Measurements from ENCODE around the gene DIPK1C.

Gene DIPK1C

DNA sequence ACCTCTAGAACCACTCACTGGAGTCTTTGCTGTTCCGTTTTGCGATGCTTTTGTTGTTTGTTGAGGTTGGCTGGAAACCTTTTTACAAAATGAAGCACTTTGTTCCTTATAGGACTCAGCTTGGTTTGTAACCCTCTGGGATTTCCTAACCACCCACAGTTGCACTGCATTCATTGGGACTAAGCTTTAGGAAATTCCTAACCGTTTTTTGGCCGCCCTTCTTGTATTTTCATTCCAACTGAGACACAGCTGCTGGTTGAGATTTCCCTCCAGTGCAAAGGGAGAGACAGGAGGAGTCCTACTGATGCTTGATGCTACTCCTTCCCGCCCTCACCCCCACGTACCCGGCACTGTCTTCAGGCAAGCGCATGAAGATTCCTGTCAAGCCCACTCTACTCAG lies 6.1 kb upstream of the DIPK1C start:
- no peak overlapping the region for H3K4me3 ChIP-seq (ENCODE audit: low read length)
- no peaks in the 10 kb centered on the region for H3K4me1 ChIP-seq (ENCODE audit: control insufficient read depth, low read length)
- no peak for TF ChIP-seq EZH2phosphoT487 (IDR thresholded peaks at IDR 0.05; ENCODE audit: borderline replicate concordance, low read length)
- TF ChIP-seq, protein P1, sequence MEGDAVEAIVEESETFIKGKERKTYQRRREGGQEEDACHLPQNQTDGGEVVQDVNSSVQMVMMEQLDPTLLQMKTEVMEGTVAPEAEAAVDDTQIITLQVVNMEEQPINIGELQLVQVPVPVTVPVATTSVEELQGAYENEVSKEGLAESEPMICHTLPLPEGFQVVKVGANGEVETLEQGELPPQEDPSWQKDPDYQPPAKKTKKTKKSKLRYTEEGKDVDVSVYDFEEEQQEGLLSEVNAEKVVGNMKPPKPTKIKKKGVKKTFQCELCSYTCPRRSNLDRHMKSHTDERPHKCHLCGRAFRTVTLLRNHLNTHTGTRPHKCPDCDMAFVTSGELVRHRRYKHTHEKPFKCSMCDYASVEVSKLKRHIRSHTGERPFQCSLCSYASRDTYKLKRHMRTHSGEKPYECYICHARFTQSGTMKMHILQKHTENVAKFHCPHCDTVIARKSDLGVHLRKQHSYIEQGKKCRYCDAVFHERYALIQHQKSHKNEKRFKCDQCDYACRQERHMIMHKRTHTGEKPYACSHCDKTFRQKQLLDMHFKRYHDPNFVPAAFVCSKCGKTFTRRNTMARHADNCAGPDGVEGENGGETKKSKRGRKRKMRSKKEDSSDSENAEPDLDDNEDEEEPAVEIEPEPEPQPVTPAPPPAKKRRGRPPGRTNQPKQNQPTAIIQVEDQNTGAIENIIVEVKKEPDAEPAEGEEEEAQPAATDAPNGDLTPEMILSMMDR (IDR thresholded peaks at IDR 0.05; ENCODE audit: low read depth, low read length, poor library complexity, severe bottlenecking) = no peak
- H3K27me3 ChIP-seq (ENCODE audit: control insufficient read depth, low read length) = peaks cover 6% of the 10 kb centered on the region; the same call in 1 of the 2 replicates
- no peak overlapping the region for H3K27ac ChIP-seq (ENCODE audit: low read depth, low read length)
- H3K36me3 ChIP-seq (ENCODE audit: control insufficient read depth, low read length) = no peaks in the 10 kb centered on the region
- no peaks in the 10 kb centered on the region for H3K79me2 ChIP-seq (ENCODE audit: control insufficient read depth, low read length)
- no peaks in the 10 kb centered on the region for H4K20me1 ChIP-seq (ENCODE audit: control insufficient read depth, insufficient read depth, low read depth, low read length)
- H3F3A ChIP-seq (ENCODE audit: control insufficient read depth, insufficient read depth) = no peaks in the 10 kb centered on the region
- no peaks in the 10 kb centered on the region for H3K9me2 ChIP-seq (replicated peaks; ENCODE audit: control insufficient read depth, low read length)
- no peak overlapping the region for H3K4me2 ChIP-seq (ENCODE audit: low read length)
- no peaks in the 10 kb centered on the region for H3K9me3 ChIP-seq (ENCODE audit: control insufficient read depth, insufficient read depth, low read length)

DNA sequence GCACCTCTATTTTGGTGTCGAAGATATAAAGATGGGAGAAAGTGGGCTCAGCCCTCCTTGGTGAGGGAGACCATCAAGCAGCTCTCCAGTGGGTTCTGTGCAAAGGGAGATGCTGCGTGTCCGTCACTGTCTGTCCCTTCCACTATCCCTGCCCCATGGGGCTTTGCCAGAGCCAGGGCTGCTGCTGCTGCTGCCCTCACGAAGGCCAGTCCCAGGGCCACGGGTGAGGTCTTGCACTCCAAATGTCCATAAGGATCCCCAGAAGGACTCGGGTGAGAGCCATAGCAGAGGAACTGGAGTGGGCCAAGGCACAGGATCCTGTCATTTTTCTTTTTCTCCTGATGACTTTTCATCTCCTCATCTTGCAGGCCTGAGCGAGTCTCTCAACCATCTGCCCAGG lies 3.7 kb upstream of the DIPK1C start:
- TF ChIP-seq EZH2phosphoT487 (IDR thresholded peaks at IDR 0.05; ENCODE audit: borderline replicate concordance, low read length) = no peak
- TF ChIP-seq, protein P1 (IDR thresholded peaks at IDR 0.05; ENCODE audit: low read depth, low read length, poor library complexity, severe bottlenecking) = no peak
- Histone ChIP-seq H3K36me3 (ENCODE audit: control insufficient read depth, low read length) (no peaks in the 10 kb centered on the region), H3K4me3 (ENCODE audit: low read length) (no peak overlapping the region), H3K79me2 (ENCODE audit: control insufficient read depth, low read length) (no peaks in the 10 kb centered on the region), H3K4me2 (ENCODE audit: low read length) (no peak overlapping the region), H4K20me1 (ENCODE audit: control insufficient read depth, insufficient read depth, low read depth, low read length) (no peaks in the 10 kb centered on the region), H3K27ac (ENCODE audit: low read depth, low read length) (no peak overlapping the region), H3K9me2 (replicated peaks; ENCODE audit: control insufficient read depth, low read length) (no peaks in the 10 kb centered on the region), H3F3A (ENCODE audit: control insufficient read depth, insufficient read depth) (no peaks in the 10 kb centered on the region), H3K4me1 (ENCODE audit: control insufficient read depth, low read length) (no peaks in the 10 kb centered on the region), H3K27me3 (ENCODE audit: control insufficient read depth, low read length) (peaks cover 6% of the 10 kb centered on the region; the same call in 1 of the 2 replicates), H3K9me3 (ENCODE audit: control insufficient read depth, insufficient read depth, low read length) (no peaks in the 10 kb centered on the region)

DNA sequence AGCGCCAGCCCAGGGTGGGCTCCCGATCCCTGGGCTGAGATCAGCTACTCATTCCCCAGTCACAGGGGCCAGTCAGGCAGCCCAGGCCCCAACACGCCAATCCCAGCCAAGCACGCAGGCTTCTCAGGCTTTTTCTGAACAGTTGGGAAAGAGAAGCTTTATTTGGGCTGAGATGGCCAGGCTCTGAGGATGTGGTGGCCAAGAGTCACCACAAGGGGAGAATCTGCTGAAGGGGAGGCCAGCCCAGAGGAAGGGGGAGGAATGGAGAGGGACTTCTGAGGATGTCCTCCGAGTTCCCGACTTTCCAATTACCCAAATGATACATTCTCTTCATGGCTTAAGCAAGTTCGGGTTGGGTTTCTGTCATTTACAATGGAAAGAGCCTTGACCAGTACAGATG lies 2.8 kb upstream of the DIPK1C start:
- Histone ChIP-seq H3K9me3 (ENCODE audit: control insufficient read depth, insufficient read depth, low read length) (no peaks in the 10 kb centered on the region), H3K79me2 (ENCODE audit: control insufficient read depth, low read length) (no peaks in the 10 kb centered on the region), H3K27me3 (ENCODE audit: control insufficient read depth, low read length) (peaks cover 6% of the 10 kb centered on the region; the same call in 1 of the 2 replicates), H3K4me2 (ENCODE audit: low read length) (no peak overlapping the region), H3F3A (ENCODE audit: control insufficient read depth, insufficient read depth) (no peaks in the 10 kb centered on the region), H3K9me2 (replicated peaks; ENCODE audit: control insufficient read depth, low read length) (no peaks in the 10 kb centered on the region), H4K20me1 (ENCODE audit: control insufficient read depth, insufficient read depth, low read depth, low read length) (no peaks in the 10 kb centered on the region), H3K36me3 (ENCODE audit: control insufficient read depth, low read length) (no peaks in the 10 kb centered on the region), H3K4me3 (ENCODE audit: low read length) (no peak overlapping the region), H3K4me1 (ENCODE audit: control insufficient read depth, low read length) (no peaks in the 10 kb centered on the region), H3K27ac (ENCODE audit: low read depth, low read length) (no peak overlapping the region)
- TF ChIP-seq, protein P1 (IDR thresholded peaks at IDR 0.05; ENCODE audit: low read depth, low read length, poor library complexity, severe bottlenecking) = no peak
- no peak for TF ChIP-seq EZH2phosphoT487 (IDR thresholded peaks at IDR 0.05; ENCODE audit: borderline replicate concordance, low read length)

Data from DOHH2 (cell line).